OCI-LY7 (cell line): ENCODE data around the gene STAT2. TPM values are rescaled to one million over a fixed set of nuclear protein-coding genes. Genes with fewer than 3 reads are reported as not detected.

Experiments used
- BruUV-seq: library from RNA; stranded (reverse); fragments of 400-500 nt; replicated peaks from 2 replicates; lab custom pipeline; 2021; lab: Mats Ljungman, UMichigan
- CTCF ChIA-PET: fragments of 300-600 bp; sonication (Branson Sonifier 250); formaldehyde crosslinking; loops from one replicate; lab custom pipeline; 2022; ENCODE audit warnings: antibody characterized with exemption; ENCODE audit not compliant: unreplicated experiment; lab: Charles Lee
- POLR2A ChIA-PET: fragments of 300-600 bp; sonication (Branson Sonifier 250); formaldehyde crosslinking; loops from one replicate; lab custom pipeline; 2022; ENCODE audit warnings: antibody characterized with exemption; lab: Charles Lee
- DNase-seq: peaks from one replicate; pipeline ENCODE4 v3.0.0-alpha.2; 2015; ENCODE audit warnings: low spot score
- H2AFZ ChIP-seq: fragments of 200-600 bp; sonication (generic), shearing (Covaris generic); 2 replicates; pipeline ENCODE4 v1.6.1; 2014; ENCODE audit warnings: mild to moderate bottlenecking, antibody characterized with exemption, low read length, moderate library complexity
- H3K27ac ChIP-seq: fragments of 200-600 bp; sonication (generic); 2 replicates; pipeline ENCODE4 v1.5.1; 2014; ENCODE audit warnings: mixed run types, low read depth, mild to moderate bottlenecking, moderate library complexity, low read length, inconsistent platforms; ENCODE audit not compliant: poor library complexity, severe bottlenecking
- H3K36me3 ChIP-seq: fragments of 200-600 bp; sonication (generic); 2 replicates; pipeline ENCODE4 v1.6.1; 2014; ENCODE audit warnings: mild to moderate bottlenecking, antibody characterized with exemption, low read length, moderate library complexity, mixed read lengths; ENCODE audit not compliant: insufficient read depth
- H3K4me1 ChIP-seq: fragments of 200-600 bp; sonication (generic); 2 replicates; pipeline ENCODE4 v1.5.1; 2014; ENCODE audit warnings: mild to moderate bottlenecking, low read length; ENCODE audit not compliant: insufficient read depth, poor library complexity, severe bottlenecking
- H3K4me2 ChIP-seq: fragments of 200-600 bp; sonication (generic); 2 replicates; pipeline ENCODE4 v1.6.1; 2014; ENCODE audit warnings: mild to moderate bottlenecking, low read length
- H3K4me3 ChIP-seq: fragments of 200-600 bp; sonication (generic); 2 replicates; pipeline ENCODE4 v1.5.1; 2014; ENCODE audit warnings: mild to moderate bottlenecking, low read depth, low read length; ENCODE audit not compliant: poor library complexity, severe bottlenecking
- H3K79me2 ChIP-seq: fragments of 200-600 bp; sonication (generic); 2 replicates; pipeline ENCODE4 v1.6.1; 2016; ENCODE audit warnings: low read depth, mild to moderate bottlenecking, low read length, moderate library complexity, mixed read lengths; ENCODE audit not compliant: insufficient read depth
- H3K9me2 ChIP-seq: fragments of 200-600 bp; sonication (generic); 2 replicates; pipeline ENCODE4 v1.6.1; 2016; ENCODE audit warnings: mild to moderate bottlenecking, low read length, mixed read lengths; ENCODE audit not compliant: insufficient read depth
- H3K9me3 ChIP-seq: fragments of 200-600 bp; sonication (generic); 2 replicates; pipeline ENCODE4 v1.6.1; 2014; ENCODE audit warnings: mild to moderate bottlenecking, mixed run types, low read length, mixed read lengths
- H4K20me1 ChIP-seq: fragments of 200-600 bp; sonication (generic); 2 replicates; pipeline ENCODE4 v1.6.1; 2014; ENCODE audit warnings: mild to moderate bottlenecking, antibody characterized with exemption, low read length, moderate library complexity, mixed read lengths; ENCODE audit not compliant: insufficient read depth
- CTCF ChIP-seq: fragments of 200-600 bp; sonication (generic); conservative IDR thresholded peaks from 2 replicates; pipeline ENCODE4 v1.5.1; 2014; ENCODE audit warnings: mild to moderate bottlenecking, antibody characterized with exemption, low read length, moderate library complexity, mixed read lengths
- EZH2phosphoT487 ChIP-seq: fragments of 200-600 bp; sonication (generic); IDR thresholded peaks from 2 replicates; pipeline ENCODE4 v1.6.1; 2018; ENCODE audit warnings: low read depth, borderline replicate concordance, mild to moderate bottlenecking, mixed run types, antibody characterized with exemption, low read length, moderate library complexity, mixed read lengths
- intact Hi-C: fragments of 100-400 bp; cut with micrococcal nuclease; formaldehyde crosslinking; loops from one replicate; pipeline ENCODE4 v1.10.0; 2022; ENCODE audit not compliant: unreplicated experiment
- total RNA-seq, 2 experiments: library from RNA; depleted of rRNA in 1 of 2; stranded (reverse); fragments of >200 nt in 1 of 2; shearing (Covaris generic) in 1 of 2; gene quantifications; 2 replicates each; pipeline ENCODE4 v1.2.3, GENCODE V29; 2014 to 2022

STAT2 gene
- total RNA-seq, 2 experiments from 2014 or later: 75.3 to 126 TPM

- Histone ChIP-seq H3K4me3 (no peak overlapping the region), H3K9me3 (no peaks in the 10 kb centered on the region), H4K20me1 (no peaks in the 10 kb centered on the region), H3K27ac (peak overlapping the region; percentile 31), H3K36me3 (peaks cover 51% of the 10 kb centered on the region), H3K4me2 (no peak overlapping the region), H2AFZ (no peak overlapping the region), H3K4me1 (peaks cover 39% of the 10 kb centered on the region), H3K9me2 (no peaks in the 10 kb centered on the region), H3K79me2 (no peaks in the 10 kb centered on the region; the same call in 1 of the 2 replicates)
- TF ChIP-seq EZH2phosphoT487 (no peak), CTCF (no peak)
- DNase-seq: no peak
- intact Hi-C loops: no loop called here
- no TSS peak for BruUV-seq
- CTCF ChIA-PET: no interaction called here
- POLR2A ChIA-PET: interaction anchor here (0.8 to 1.9 kb wide), 4 partner anchors 9 to 101 kb away, joined by 3 to 7 read pairs (median 4); partner anchors contain the start of gene STAT2
These were observed 18.3 kb downstream of the STAT2 start for GRCh38 chr12:56341616-56342015.

- Histone ChIP-seq H3K79me2 (peaks cover 10% of the 10 kb centered on the region; the same call in 1 of the 2 replicates), H2AFZ (peak overlapping the region; percentile 33; the same call in 1 of the 2 replicates), H3K27ac (peak overlapping the region; percentile 85), H3K9me2 (no peaks in the 10 kb centered on the region), H3K4me1 (peaks cover 60% of the 10 kb centered on the region), H3K9me3 (no peaks in the 10 kb centered on the region), H3K36me3 (peaks cover 33% of the 10 kb centered on the region), H3K4me2 (peak overlapping the region; percentile 92), H3K4me3 (peak overlapping the region; percentile 65), H4K20me1 (no peaks in the 10 kb centered on the region)
- intact Hi-C loops: loop anchor here (2.0 kb wide), 2 partner anchors 22 to 36 kb away; partner anchors contain the start of gene STAT2
- no peak for TF ChIP-seq CTCF
- no peak for TF ChIP-seq EZH2phosphoT487
- ChIA-PET CTCF (interaction anchor here (0.6 to 1.5 kb wide), 3 partner anchors 19 to 79 kb away, joined by 4 to 6 read pairs (median 4); partner anchors contain the start of gene STAT2), POLR2A (interaction anchor here (0.5 to 9.4 kb wide), 9 partner anchors 20 to 122 kb away, joined by 3 to 70 read pairs (median 5); partner anchors contain the start of genes CNPY2, RNF41, STAT2 and TIMELESS)
- no TSS peak for BruUV-seq
- no peak for DNase-seq
These were observed 20.8 kb downstream of the STAT2 start for GRCh38 chr12:56339158-56339422.
